Measurements from ENCODE around the gene DENND1A.

GRCh38 chr9:123562844-123563346 is 367.0 kb downstream of the DENND1A start:
- TF ChIP-seq ZNF274 (IDR thresholded peaks at IDR 0.05; ENCODE audit: low read depth, low read length) (no peak), YY1 (IDR thresholded peaks at IDR 0.05; ENCODE audit: insufficient read depth, insufficient read length) (no peak)

Measured in NT2/D1 (cell line).